DMS79 treated with DMSO at 0.1 percent for 48 hours (cell line): Measurements from ENCODE around the gene ZNF471.

Experiments
- DNase-seq: peaks from one replicate; lab custom pipeline; 2025; lab: John Stamatoyannopoulos, UW

ZNF471 gene

DNA sequence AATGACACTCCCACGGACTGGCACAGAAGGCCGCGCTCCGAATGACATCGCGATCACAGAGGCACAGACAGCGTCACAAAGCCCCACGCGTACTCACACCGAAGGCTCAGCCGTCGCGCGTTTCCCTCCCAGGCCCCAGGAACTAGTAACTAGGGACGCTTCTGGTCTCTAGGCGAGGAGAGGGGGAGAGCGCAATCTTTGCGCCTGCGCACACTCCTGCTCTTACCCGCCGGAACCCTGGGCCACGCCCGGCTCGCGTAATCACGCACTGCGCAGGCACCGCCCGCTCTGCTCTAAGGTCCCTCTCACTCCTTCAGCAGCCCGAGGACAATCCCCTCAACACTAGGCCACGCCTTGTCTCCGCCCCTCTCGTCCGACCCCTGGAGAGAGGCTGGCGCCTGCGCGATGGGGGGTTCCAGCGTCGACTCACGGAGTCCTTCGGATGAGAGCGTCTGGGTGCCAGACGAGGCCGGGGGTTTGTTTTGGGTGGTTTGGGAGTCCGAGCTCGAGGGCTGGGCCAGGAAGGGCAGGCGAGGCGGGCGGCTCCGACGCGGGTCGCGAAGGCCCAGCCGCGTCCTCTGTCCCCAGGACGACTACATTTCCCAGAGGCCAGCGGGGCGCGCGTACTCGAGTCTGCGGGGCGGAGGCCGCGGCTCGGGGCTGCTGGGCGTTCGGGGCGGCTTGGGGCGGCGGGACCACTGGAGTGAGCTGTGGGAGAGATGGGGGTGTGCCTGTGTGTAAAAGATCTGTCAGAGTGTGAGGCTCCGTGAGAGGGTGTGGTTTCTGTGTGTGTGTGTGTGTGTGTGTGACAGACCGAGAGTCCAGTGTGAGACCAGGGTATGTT lies at the start of gene ZNF471:
TSS of gene ZNF471 (plus strand) at position 410 of the 844 bp plus-strand sequence. CDS start 3,717 bp downstream, outside the sequence.
- DNase-seq, result peak; percentile 86

DNA sequence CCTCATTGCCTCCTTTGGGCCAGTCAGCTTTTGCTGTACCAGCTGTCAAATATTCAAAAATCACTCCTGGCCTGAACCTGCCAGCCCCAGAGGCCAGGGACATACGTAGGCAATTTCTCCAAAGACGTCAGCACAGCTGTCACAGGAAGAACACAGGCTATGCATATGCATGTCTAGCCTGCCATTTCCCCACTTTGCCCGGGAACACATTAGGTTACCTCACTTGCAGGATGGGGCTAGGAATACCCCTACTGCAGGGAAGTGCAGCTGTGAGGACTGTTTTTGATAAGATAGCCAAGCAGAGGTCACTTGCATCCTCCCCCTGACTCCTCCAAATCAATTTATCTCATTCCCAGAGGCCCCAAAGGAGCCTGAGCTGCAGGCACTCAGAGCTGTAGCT lies 33.3 kb upstream of the ZNF471 start:
- no peak for DNase-seq

- DNase-seq, result no peak
Observed at GRCh38 chr19:56476093-56476492, 31.6 kb upstream of the ZNF471 start.

DNA sequence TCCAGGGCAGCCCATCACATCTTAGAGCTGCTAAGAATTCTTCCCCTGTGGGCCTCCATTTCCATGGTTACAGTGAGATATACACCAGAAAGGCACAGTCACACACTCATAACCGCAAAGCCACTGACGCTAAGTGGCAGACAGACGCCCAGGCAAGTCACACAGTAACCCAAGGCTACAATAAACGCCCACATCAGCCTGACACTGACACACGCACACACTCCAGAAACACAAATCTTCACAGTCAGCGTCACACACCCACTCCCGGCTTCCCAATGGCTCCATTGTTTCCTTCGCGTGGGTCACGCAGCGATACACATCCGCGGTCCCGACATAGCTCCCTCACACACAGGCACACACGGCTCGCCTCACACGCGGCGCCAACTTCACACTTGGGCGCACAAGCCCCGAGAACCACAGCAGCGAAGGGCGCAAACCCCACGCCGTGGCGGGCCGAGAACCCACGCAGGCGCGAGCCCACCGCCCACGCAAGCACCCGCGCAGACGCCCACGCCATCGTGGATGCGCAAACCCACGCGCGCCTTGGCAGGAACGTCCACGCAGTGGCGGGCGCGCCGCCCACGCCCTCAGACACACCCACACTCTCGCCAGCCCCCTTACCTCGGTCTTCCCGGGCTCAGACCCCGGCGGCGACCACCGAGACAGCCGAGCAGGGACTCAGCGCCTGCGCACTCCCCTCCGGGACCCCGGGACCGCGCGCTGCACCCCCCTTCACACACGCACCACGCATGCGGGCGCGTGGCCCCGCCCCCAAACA lies 30.8 kb upstream of the ZNF471 start, which contains the start of gene ZNF667:
TSS of gene ZNF667 (minus strand) at position 695 of the 778 bp plus-strand sequence. CDS start 14,975 bp downstream, outside the sequence.
- peak; percentile 4 for DNase-seq

DNA sequence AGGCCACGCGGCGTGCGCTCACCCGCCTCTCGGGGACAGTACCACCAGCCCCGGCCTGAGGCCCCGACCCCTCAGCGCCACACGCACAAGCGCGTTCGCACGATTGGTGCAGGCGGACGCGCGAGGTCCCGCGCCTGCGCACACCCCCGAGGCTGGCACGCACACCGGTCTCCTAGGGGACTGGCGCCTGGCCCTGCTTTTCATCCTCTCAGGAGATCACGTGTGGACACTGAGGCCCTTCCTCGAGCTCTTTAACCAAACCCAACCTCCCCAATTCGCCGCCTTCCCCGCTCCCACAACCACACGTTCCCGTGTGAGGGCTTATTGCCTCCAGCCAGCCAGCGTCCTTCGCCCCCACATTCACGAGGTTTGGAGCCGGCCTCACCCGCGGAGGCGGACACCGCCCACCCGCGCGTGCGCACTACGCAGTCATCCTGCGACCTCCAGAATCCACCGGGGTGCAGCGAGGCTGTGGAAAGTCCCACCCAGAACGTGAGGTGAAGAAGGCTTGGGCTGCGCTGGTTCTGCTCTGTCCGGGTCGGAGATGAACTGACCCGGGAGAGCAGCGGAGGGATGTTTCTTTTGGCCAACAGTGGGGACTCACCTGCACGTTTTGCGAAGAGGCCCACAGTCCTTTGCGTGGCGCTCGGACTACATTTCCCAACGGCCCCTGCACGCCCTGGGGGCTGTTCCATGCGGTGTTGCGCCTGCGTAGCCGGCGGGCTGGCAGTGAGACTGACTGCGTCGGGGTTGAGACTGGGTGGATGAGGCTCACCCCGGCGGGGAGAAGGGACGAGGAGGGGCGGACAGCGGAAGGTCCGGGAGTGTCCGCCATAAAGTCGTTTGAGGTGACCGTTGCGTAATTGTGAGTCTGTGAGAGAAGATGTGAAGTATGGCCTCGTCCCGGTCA lies 30.0 kb upstream of the ZNF471 start:
- DNase-seq, result peak; percentile 75

DNA sequence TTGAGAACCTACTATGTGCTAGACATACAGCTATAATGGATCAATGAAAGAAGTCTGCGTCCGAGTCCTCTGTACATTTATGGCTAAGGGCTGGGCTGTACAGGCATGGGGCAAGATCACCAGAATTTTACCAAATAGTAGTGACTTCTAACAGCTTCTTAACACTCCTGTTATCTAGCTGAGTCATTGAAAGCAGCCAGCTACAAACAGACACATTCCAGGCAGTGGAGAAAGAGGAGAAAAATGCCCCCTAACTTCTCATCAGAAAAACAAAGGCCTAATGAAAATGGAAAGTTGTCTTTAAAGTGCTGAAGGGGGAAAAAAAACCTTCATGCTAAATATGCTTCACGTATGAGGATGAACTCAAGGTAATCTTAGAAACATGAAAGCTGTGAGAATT lies 16.3 kb upstream of the ZNF471 start:
- DNase-seq, result no peak

DNA sequence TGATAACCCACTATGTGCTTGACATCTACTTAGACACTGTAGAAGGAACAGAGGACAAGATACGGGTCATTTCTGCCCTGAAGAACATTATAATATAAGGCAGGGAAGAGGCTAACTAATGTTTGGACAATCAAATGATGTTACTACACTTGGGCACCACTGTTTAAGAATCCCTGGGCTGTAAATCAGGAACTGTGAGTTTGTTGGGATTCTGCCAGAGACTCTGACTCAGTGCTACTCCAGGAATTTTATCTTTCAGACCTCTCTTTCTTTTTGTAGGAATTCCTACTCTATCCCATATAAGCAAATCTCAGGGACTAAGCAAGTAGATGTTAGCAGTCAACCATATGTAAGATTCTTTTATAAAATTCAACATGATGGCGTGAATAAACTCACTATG lies 3.1 kb upstream of the ZNF471 start:
- DNase-seq, result no peak

GRCh38 chr19:56508290-56508778 lies 679 bp downstream of the ZNF471 start:
- peak; percentile 25 for DNase-seq

- no peak for DNase-seq
Observed at GRCh38 chr19:56525214-56525860, 17.7 kb downstream of the ZNF471 start.

GRCh38 chr19:56537442-56537841 lies 29.8 kb downstream of the ZNF471 start:
- DNase-seq, result no peak

- DNase-seq, result peak; percentile 92
Observed at GRCh38 chr19:56538254-56538760, 30.7 kb downstream of the ZNF471 start.

DNA sequence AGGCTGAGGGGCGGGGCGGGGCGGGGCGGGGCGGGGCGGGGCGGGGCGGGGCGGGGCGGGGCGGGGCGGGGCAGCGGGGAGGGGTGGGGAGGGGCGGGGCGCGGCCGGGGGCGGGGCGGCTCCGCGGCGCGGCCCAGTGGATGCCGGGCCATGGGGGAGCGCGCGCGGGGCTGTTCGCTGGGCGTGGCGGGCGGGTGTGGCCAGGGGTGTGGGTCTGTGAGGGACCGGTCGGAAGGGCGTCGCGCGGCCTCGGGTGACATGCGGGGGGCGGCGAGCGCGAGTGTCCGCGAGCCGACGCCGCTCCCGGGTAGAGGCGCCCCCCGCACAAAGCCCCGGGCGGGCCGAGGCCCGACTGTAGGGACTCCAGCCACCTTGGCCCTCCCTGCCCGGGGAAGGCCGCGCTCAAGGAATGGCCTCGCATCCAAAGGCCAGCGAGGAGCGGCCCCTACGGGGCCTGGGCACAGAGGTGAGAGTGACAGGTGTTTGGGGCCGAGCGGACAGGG lies 31.2 kb downstream of the ZNF471 start, which contains the start of gene ZFP28:
TSS of gene ZFP28 (plus strand) at position 188 of the 503 bp plus-strand sequence. CDS start at position 259, 71 bp downstream.
- peak; percentile 66 for DNase-seq

- DNase-seq, result no peak
Observed at GRCh38 chr19:56543776-56544175, 36.1 kb downstream of the ZNF471 start.

- DNase-seq, result no peak
Observed at GRCh38 chr19:56547535-56547934, 39.9 kb downstream of the ZNF471 start.

- DNase-seq, result no peak
Observed at GRCh38 chr19:56554272-56554869, 46.7 kb downstream of the ZNF471 start.

- no peak for DNase-seq
Observed at GRCh38 chr19:56562766-56563165, 55.1 kb downstream of the ZNF471 start.

DNA sequence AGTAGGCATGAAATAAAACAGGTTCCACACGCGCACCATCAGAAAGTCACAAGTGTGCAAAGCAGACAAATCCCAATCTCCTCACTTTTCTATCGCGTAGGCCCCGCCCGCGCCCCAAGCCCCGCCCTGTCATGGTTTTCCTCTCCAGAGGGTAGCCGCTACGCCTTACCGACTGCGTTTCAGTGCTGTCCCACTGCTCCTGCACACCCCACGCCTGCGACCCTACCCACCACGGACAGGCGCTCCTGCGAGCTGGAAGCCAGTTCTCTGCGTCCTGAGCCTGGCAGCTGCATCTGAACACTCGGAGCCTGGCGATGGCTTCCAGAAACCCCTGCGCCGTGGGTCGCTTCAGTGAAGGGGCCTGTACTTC lies 59.2 kb downstream of the ZNF471 start:
- DNase-seq, result peak; percentile 40

DNA sequence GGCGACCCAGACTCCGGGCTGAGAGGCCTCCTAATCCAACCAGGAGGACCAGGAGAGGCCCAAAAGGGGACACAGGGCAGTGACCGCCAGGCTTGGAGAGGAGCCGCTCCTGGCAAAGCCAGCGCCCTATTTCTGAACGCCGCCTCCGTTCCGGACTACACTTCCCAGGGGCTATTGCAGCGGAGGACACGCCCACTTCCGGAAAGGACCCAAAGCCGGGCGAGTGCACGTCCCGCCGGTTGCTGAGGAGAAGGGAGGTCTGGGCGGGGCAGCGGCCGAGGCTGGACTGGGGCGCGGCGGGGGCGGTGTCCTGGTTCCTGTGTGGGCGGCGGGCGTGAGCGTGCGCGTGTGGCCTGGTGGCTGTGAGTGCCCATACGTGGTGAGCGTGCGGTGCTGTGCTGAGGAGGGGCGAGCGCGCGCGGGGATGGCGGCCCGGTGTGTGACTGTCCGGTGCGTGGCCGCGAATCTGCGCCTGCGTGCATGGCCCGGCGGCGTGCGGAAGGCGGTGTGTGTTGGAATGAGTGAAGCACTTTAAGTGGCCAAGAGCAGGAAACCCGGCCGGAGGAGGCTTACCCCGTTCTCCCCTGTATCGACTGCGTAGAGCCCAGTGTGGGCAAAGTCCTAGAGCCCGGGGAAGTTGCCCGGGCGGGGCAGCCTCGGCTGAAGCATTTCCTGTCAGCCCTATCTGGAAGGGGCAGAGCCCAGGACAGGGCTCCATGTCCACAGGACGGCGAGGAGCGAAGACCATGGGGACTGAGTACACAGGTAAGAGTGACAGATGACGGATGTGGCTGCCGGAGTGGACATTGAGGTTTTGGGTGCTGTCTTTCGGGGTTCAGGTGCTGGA lies 59.8 kb downstream of the ZNF471 start, which contains the start of gene ZNF470:
TSS of gene ZNF470 (plus strand) at position 195 of the 847 bp plus-strand sequence. CDS start 2,844 bp downstream, outside the sequence.
- peak; percentile 88 for DNase-seq

DNA sequence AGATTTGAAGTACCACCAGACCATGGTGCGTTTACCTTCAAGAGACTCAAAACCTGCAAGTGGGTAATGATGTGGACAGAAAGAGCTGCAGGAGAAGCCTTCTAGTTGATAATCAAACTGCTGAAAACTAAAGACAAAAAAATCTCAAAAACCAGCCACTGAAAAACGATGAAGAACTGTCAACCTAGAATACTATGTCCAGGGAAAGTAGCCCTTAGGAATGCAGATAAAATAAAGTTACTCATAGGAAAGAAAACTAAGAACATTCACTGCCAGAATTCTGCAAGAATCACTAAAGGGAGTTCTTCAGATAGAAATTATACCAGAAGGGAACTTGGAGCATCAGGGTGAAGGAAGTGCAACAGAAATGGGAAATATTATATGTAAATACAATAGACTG lies 64.9 kb downstream of the ZNF471 start:
- no peak for DNase-seq
